Mesenchymal stem cell (in vitro differentiated cells and primary cell): Measurements from ENCODE around the gene ME2.

Source experiments
- DNase-seq: peaks from one replicate; pipeline ENCODE4 v3.0.0-alpha.2; 2013
- H2AFZ ChIP-seq: one replicate; pipeline ENCODE4 v1.6.1; 2013; ENCODE audit warnings: low read depth, mild to moderate bottlenecking, control low read depth, inconsistent platforms, low read length, moderate library complexity
- H2AK5ac ChIP-seq: 2 replicates; pipeline ENCODE4 v1.6.1; 2013; ENCODE audit warnings: low read length, moderate library complexity, mild to moderate bottlenecking, inconsistent platforms; ENCODE audit not compliant: severe bottlenecking
- H2BK120ac ChIP-seq: one replicate; pipeline ENCODE4 v1.6.1; 2013; ENCODE audit warnings: low read depth, mild to moderate bottlenecking, inconsistent platforms, low read length, moderate library complexity
- H2BK12ac ChIP-seq, 2 experiments: one replicate each; pipeline ENCODE4 v1.6.1; 2013; ENCODE audit warnings: inconsistent platforms in 2 of 2, low read length in 2 of 2, mild to moderate bottlenecking in 2 of 2, moderate library complexity in 2 of 2, control low read depth in 1 of 2
- H2BK15ac ChIP-seq: one replicate; pipeline ENCODE4 v1.6.1; 2013; ENCODE audit warnings: mild to moderate bottlenecking, low read depth, inconsistent platforms; ENCODE audit not compliant: poor library complexity, severe bottlenecking
- H2BK5ac ChIP-seq: 2 replicates; pipeline ENCODE4 v1.6.1; 2013; ENCODE audit warnings: low read depth, mild to moderate bottlenecking, low read length, control low read depth, inconsistent platforms; ENCODE audit not compliant: poor library complexity, severe bottlenecking
- H3K14ac ChIP-seq, 2 experiments: one replicate each; pipeline ENCODE4 v1.6.1; 2013; ENCODE audit warnings: inconsistent platforms in 2 of 2, low read length in 2 of 2, control low read depth in 1 of 2, mild to moderate bottlenecking in 1 of 2, moderate library complexity in 1 of 2
- H3K18ac ChIP-seq, 2 experiments: one replicate each; pipeline ENCODE4 v1.6.1; 2013; ENCODE audit warnings: inconsistent platforms in 2 of 2, low read length in 2 of 2, control low read depth in 1 of 2, low read depth in 1 of 2, mild to moderate bottlenecking in 1 of 2
- H3K23ac ChIP-seq, 2 experiments: one replicate each; pipeline ENCODE4 v1.6.1; 2013; ENCODE audit warnings: inconsistent platforms in 2 of 2, low read length in 2 of 2, mild to moderate bottlenecking in 2 of 2, moderate library complexity in 2 of 2, control low read depth in 1 of 2
- H3K27ac ChIP-seq: 2 replicates; pipeline ENCODE4 v1.5.1; 2013; ENCODE audit warnings: mild to moderate bottlenecking, moderate library complexity, low read length, control low read depth, inconsistent platforms; ENCODE audit not compliant: poor library complexity, severe bottlenecking
- H3K27me3 ChIP-seq, 2 experiments: 2 replicates each; pipeline versions ENCODE4 v1.6.1 to v1.7.0; 2013; ENCODE audit warnings: low read length in 2 of 2, mild to moderate bottlenecking in 2 of 2, moderate library complexity in 2 of 2, control low read depth in 1 of 2, inconsistent platforms in 1 of 2; ENCODE audit not compliant: control insufficient read depth in 1 of 2, insufficient read depth in 1 of 2
- H3K36me3 ChIP-seq, 2 experiments: 2 replicates each; pipeline versions ENCODE4 v1.6.1 to v1.7.0; 2013; ENCODE audit warnings: low read length in 2 of 2, control low read depth in 1 of 2, inconsistent platforms in 1 of 2, low read depth in 1 of 2, mild to moderate bottlenecking in 1 of 2; ENCODE audit not compliant: insufficient read depth in 2 of 2, control insufficient read depth in 1 of 2
- H3K4ac ChIP-seq, 2 experiments: one replicate each; pipeline ENCODE4 v1.6.1; 2013; ENCODE audit warnings: inconsistent platforms in 2 of 2, low read length in 2 of 2, mild to moderate bottlenecking in 2 of 2, moderate library complexity in 2 of 2, control low read depth in 1 of 2, low read depth in 1 of 2
- H3K4me1 ChIP-seq: 2 replicates; pipeline ENCODE4 v1.6.1; 2013; ENCODE audit warnings: low read depth, low read length, control low read depth; ENCODE audit not compliant: control insufficient read depth, insufficient read depth
- H3K4me2 ChIP-seq: 2 replicates; pipeline ENCODE4 v1.6.1; 2013; ENCODE audit warnings: low read length, mild to moderate bottlenecking, inconsistent platforms; ENCODE audit not compliant: poor library complexity, severe bottlenecking
- H3K4me3 ChIP-seq, 2 experiments: 2 replicates each; pipeline versions ENCODE4 v1.5.1 to v1.7.0; 2013; ENCODE audit warnings: low read length in 2 of 2, mild to moderate bottlenecking in 2 of 2, control low read depth in 1 of 2, low read depth in 1 of 2; ENCODE audit not compliant: insufficient read depth in 1 of 2
- H3K79me1 ChIP-seq: replicated peaks from 2 replicates; pipeline ENCODE4 v1.6.1; 2013; ENCODE audit warnings: mild to moderate bottlenecking, control low read depth, low read length, inconsistent platforms; ENCODE audit not compliant: poor library complexity, severe bottlenecking
- H3K9ac ChIP-seq: 2 replicates; pipeline ENCODE4 v1.7.0; 2013; ENCODE audit warnings: mild to moderate bottlenecking, low read length, moderate library complexity
- H3K9me3 ChIP-seq: 2 replicates; pipeline ENCODE4 v1.7.0; 2013; ENCODE audit warnings: mild to moderate bottlenecking, low read length; ENCODE audit not compliant: control insufficient read depth
- H4K8ac ChIP-seq: one replicate; pipeline ENCODE4 v1.6.1; 2013; ENCODE audit warnings: inconsistent platforms, mild to moderate bottlenecking, low read length, moderate library complexity
- H4K91ac ChIP-seq: one replicate; pipeline ENCODE4 v1.6.1; 2013; ENCODE audit warnings: mild to moderate bottlenecking, low read length, inconsistent platforms
- WGBS: methylation state at CpG from one replicate; pipeline ENCODE4 v1.1.7; 2013; ENCODE audit warnings: mixed read lengths; 5-methylcytosine and 5-hydroxymethylcytosine counted together

The ME2 gene

GRCh38 chr18:50911006-50911405 is 32.1 kb downstream of the ME2 start:
- Histone ChIP-seq H4K8ac (no peak overlapping the region), H2AK5ac (no peak overlapping the region), H3K4ac (no peak overlapping the region), H3K4me2 (no peak overlapping the region), H3K27ac (no peak overlapping the region), H3K18ac (no peak overlapping the region), H3K14ac (no peak overlapping the region), H4K91ac (no peak overlapping the region), H3K79me1 (peaks cover 12% of the 10 kb centered on the region), H2BK15ac (no peak overlapping the region), H2BK12ac (no peak overlapping the region), H3K4me3 (no peak overlapping the region), H3K27me3 (no peaks in the 10 kb centered on the region), H2BK5ac (no peak overlapping the region), H2AFZ (no peak overlapping the region), H2BK120ac (no peak overlapping the region), H3K9me3 (peaks cover 3% of the 10 kb centered on the region), H3K9ac (no peak overlapping the region), H3K4me1 (no peaks in the 10 kb centered on the region), H3K23ac (no peak overlapping the region), H3K36me3 (peaks cover 0 to 33% of the 10 kb centered on the region in 2 experiments)
- no peak for DNase-seq
- WGBS = no CpG with 5 or more reads among the region's 1 CpG

DNA sequence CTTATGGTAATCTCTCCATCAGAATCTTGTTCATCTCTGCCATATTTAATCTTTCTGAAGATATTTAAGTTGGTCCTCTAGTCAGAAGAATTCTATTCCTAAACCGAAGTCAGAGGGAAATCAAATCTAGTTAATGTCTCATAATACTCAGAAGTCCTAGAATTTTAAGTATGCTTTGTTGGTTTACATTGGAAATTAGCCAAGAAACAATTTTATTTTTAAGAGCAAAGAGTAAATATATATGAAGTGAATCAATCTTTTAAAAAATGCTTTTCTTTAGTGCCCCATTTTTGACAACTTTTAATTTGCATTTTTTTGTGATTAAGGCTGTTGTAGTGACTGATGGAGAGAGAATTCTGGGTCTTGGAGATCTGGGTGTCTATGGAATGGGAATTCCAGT is 38.1 kb downstream of the ME2 start:
- Histone ChIP-seq H2AFZ (no peak overlapping the region), H2BK120ac (no peak overlapping the region), H3K4me3 (no peak overlapping the region), H3K23ac (no peak overlapping the region), H4K8ac (no peak overlapping the region), H2AK5ac (no peak overlapping the region), H3K18ac (no peak overlapping the region), H2BK15ac (no peak overlapping the region), H3K9me3 (no peaks in the 10 kb centered on the region), H3K4me2 (no peak overlapping the region), H3K27ac (no peak overlapping the region), H3K4ac (no peak overlapping the region), H3K4me1 (no peaks in the 10 kb centered on the region), H2BK5ac (no peak overlapping the region), H3K36me3 (peaks cover 3 to 37% of the 10 kb centered on the region in 2 experiments), H3K27me3 (no peaks in the 10 kb centered on the region), H3K79me1 (no peaks in the 10 kb centered on the region), H3K14ac (no peak overlapping the region), H4K91ac (no peak overlapping the region), H2BK12ac (no peak overlapping the region), H3K9ac (no peak overlapping the region)
- DNase-seq = no peak
- no CpG with 5 or more reads among the region's 1 CpG for WGBS

DNA sequence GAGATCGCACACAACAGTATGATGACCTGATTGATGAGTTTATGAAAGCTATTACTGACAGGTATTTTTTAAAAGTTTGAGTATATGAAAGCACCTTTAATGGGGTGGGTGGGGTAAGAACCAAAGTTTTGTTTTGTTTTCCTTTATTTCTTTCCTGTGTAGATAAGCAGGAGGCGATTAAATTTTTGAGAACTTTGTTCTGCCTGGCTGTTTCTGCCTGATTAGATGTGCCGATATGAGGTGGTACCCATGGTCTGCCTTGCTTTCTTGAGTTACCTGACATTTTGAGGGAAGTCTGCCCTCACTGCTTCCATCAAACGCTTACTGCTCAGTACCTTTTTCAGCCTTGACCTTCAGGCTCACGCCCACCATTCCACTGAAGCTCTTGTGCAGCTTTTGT is 39.2 kb downstream of the ME2 start:
- no peak overlapping the region for H3K27ac ChIP-seq
- no peak overlapping the region for H3K14ac ChIP-seq
- no peaks in the 10 kb centered on the region for H3K9me3 ChIP-seq
- no peaks in the 10 kb centered on the region for H3K27me3 ChIP-seq
- no peak overlapping the region for H3K4ac ChIP-seq
- H2BK120ac ChIP-seq = no peak overlapping the region
- H3K23ac ChIP-seq = no peak overlapping the region
- no peak overlapping the region for H2AFZ ChIP-seq
- peaks cover 3 to 46% of the 10 kb centered on the region in 2 experiments for H3K36me3 ChIP-seq
- no peak overlapping the region for H3K18ac ChIP-seq
- no peak overlapping the region for H4K91ac ChIP-seq
- no peak overlapping the region for H3K9ac ChIP-seq
- DNase-seq = no peak
- no peak overlapping the region for H2BK5ac ChIP-seq
- no peak overlapping the region for H2AK5ac ChIP-seq
- WGBS = over 99% methylated on average over 5 of the region's 5 CpGs
- H3K4me3 ChIP-seq = no peak overlapping the region
- no peaks in the 10 kb centered on the region for H3K79me1 ChIP-seq
- H2BK12ac ChIP-seq = no peak overlapping the region
- H4K8ac ChIP-seq = no peak overlapping the region
- H2BK15ac ChIP-seq = no peak overlapping the region
- no peak overlapping the region for H3K4me2 ChIP-seq
- no peaks in the 10 kb centered on the region for H3K4me1 ChIP-seq

DNA sequence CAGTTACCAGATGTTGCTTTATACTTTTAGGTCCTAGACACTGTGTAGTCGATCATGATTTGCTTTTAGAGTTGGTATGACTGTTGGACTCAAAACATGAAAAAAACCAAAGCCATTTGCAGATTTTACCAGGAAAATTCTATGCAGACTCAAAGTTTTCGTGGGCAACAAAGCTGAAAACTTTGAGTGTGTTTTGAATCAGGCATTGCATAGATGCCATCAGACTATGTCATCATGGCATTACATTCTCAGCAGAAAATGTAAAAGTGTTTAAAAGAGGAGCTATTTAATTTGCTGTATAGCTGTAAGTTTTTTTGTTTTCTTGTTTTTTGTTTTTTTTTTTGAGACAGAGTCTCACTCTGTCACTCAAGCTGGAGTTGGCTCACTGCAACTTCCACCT is 45.5 kb downstream of the ME2 start:
- Histone ChIP-seq H3K27ac (no peak overlapping the region), H2BK15ac (no peak overlapping the region), H3K79me1 (no peaks in the 10 kb centered on the region), H2BK5ac (no peak overlapping the region), H3K36me3 (peaks cover 0 to 54% of the 10 kb centered on the region in 2 experiments), H3K9me3 (peaks cover 18% of the 10 kb centered on the region), H2BK12ac (no peak overlapping the region), H3K27me3 (no peaks in the 10 kb centered on the region), H2BK120ac (no peak overlapping the region), H4K91ac (no peak overlapping the region), H3K4ac (no peak overlapping the region), H3K4me1 (no peaks in the 10 kb centered on the region), H4K8ac (no peak overlapping the region), H2AK5ac (no peak overlapping the region), H3K4me2 (no peak overlapping the region), H3K23ac (no peak overlapping the region), H2AFZ (no peak overlapping the region), H3K18ac (no peak overlapping the region), H3K14ac (no peak overlapping the region), H3K9ac (no peak overlapping the region), H3K4me3 (no peak overlapping the region)
- DNase-seq = no peak
- 94% methylated on average over 2 of the region's 2 CpGs for WGBS
